Liver (tissue), 3 donors: ENCODE data around the gene ATG16L1.

ENCODE experiments used
- CTCF ChIP-seq: fragments of 150-350 bp; IDR thresholded peaks from 2 replicates; pipeline ENCODE4 v1.5.1; 2017; ENCODE audit warnings: improper control_type of control experiment, low read depth, low read length; ENCODE audit not compliant: missing input control
- GABPA ChIP-seq, 2 donors: IDR thresholded peaks in 1 of 2; conservative IDR thresholded peaks in 1 of 2; 2 replicates each; pipeline ENCODE4 v1.6.1; 2016; ENCODE audit warnings: antibody characterized with exemption in 2 of 2, mild to moderate bottlenecking in 1 of 2, moderate library complexity in 1 of 2
- RAD21 ChIP-seq, 2 donors: IDR thresholded peaks; 2 replicates each; pipeline ENCODE4 v1.6.1; 2016; ENCODE audit warnings: antibody characterized with exemption in 2 of 2, mild to moderate bottlenecking in 2 of 2
- REST ChIP-seq: IDR thresholded peaks from 2 replicates; pipeline ENCODE4 v1.6.1; 2016; ENCODE audit warnings: antibody characterized with exemption, mild to moderate bottlenecking
- RXRA ChIP-seq, 2 donors: IDR thresholded peaks; 2 replicates each; pipeline ENCODE4 v1.6.1; 2017 to 2018; ENCODE audit warnings: antibody characterized with exemption in 2 of 2, mild to moderate bottlenecking in 1 of 2
- SP1 ChIP-seq: IDR thresholded peaks from 2 replicates; pipeline ENCODE4 v1.6.1; 2018; ENCODE audit warnings: antibody characterized with exemption, mild to moderate bottlenecking
- TAF1 ChIP-seq: conservative IDR thresholded peaks from 2 replicates; pipeline ENCODE4 v1.6.1; 2016; ENCODE audit warnings: antibody characterized with exemption, mild to moderate bottlenecking
- YY1 ChIP-seq: IDR thresholded peaks from 2 replicates; pipeline ENCODE4 v1.6.1; 2016; ENCODE audit warnings: antibody characterized with exemption, mild to moderate bottlenecking
- TF ChIP-seq, protein P1 (sequence below): IDR thresholded peaks from 2 replicates; pipeline ENCODE4 v1.6.1; 2016; ENCODE audit warnings: antibody characterized with exemption
- donor health status: healthy.
- donor health status: healthy.

GRCh38 chr2:233325814-233326213 is 74.3 kb downstream of the ATG16L1 start:
- TF ChIP-seq CTCF (no peak), RAD21 (IDR thresholded peaks at IDR 0.05) (no peak), YY1 (no peak), GABPA (IDR thresholded peaks at IDR 0.05 in 1 of 2, conservative IDR thresholded peaks at IDR 0.05 in 1 of 2) (no peak), SP1 (no peak), REST (no peak), TAF1 (no peak), RXRA (IDR thresholded peaks at IDR 0.05) (no peak)
- TF ChIP-seq, protein P1, sequence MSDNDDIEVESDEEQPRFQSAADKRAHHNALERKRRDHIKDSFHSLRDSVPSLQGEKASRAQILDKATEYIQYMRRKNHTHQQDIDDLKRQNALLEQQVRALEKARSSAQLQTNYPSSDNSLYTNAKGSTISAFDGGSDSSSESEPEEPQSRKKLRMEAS, result no peak
